Progenitor cell of endocrine pancreas (in vitro differentiated cells): ENCODE results near the gene ZYX. TPM values are rescaled to one million over a fixed set of nuclear protein-coding genes. Genes with fewer than 3 reads are reported as not detected.
"Not testable (repeated sequence)": the region's sequence is repeated elsewhere in the genome, so short reads cannot be mapped to it uniquely, and the experiment has no call there.

Experiments
- DNase-seq: peaks from one replicate; pipeline ENCODE4 v3.0.0; 2021; ENCODE audit warnings: low spot score; ENCODE audit not compliant: unreplicated experiment
- H3K27ac Mint-ChIP-seq: 2 replicates; pipeline ENCODE4 v1.8.0; 2021; ENCODE audit warnings: mild to moderate bottlenecking, moderate library complexity, mixed read lengths
- H3K27me3 Mint-ChIP-seq: 2 replicates; pipeline ENCODE4 v1.8.0; 2021; ENCODE audit warnings: mixed read lengths
- H3K36me3 Mint-ChIP-seq: 2 replicates; pipeline ENCODE4 v1.8.0; 2022; ENCODE audit warnings: mixed read lengths; ENCODE audit not compliant: insufficient read depth
- H3K4me1 Mint-ChIP-seq: 2 replicates; pipeline ENCODE4 v1.8.0; 2021; ENCODE audit warnings: low read depth, mixed read lengths
- H3K4me3 Mint-ChIP-seq: 2 replicates; pipeline ENCODE4 v1.8.0; 2021; ENCODE audit warnings: low read depth, mild to moderate bottlenecking, moderate library complexity, mixed read lengths
- H3K9me3 Mint-ChIP-seq: 2 replicates; pipeline ENCODE4 v1.8.0; 2021; ENCODE audit warnings: low read depth, mixed read lengths
- total RNA-seq: library from RNA; stranded (reverse); gene quantifications from 2 replicates; pipeline ENCODE4 v1.2.1, GENCODE V29; 2021
- TF ChIP-seq, protein P1 (sequence below): fragments of 200-600 bp; sonication (generic); IDR thresholded peaks from one replicate; pipeline ENCODE4 v1.5.0; 2021; ENCODE audit warnings: antibody characterized with exemption, mild to moderate bottlenecking; ENCODE audit not compliant: unreplicated experiment

ZYX gene
- total RNA-seq, 1 donor from 2014 or later: 69.0 TPM

GRCh38 chr7:143419880-143420279 lies 38.7 kb downstream of the ZYX start:
- H3K27me3 Mint-ChIP-seq: peaks cover 3% of the 10 kb centered on the region
- DNase-seq: no peak
- H3K4me3 Mint-ChIP-seq: no peak overlapping the region
- H3K36me3 Mint-ChIP-seq: no peaks in the 10 kb centered on the region
- peaks cover 3% of the 10 kb centered on the region for H3K9me3 Mint-ChIP-seq
- H3K27ac Mint-ChIP-seq: no peak overlapping the region
- peaks cover 11% of the 10 kb centered on the region for H3K4me1 Mint-ChIP-seq
- TF ChIP-seq, protein P1, sequence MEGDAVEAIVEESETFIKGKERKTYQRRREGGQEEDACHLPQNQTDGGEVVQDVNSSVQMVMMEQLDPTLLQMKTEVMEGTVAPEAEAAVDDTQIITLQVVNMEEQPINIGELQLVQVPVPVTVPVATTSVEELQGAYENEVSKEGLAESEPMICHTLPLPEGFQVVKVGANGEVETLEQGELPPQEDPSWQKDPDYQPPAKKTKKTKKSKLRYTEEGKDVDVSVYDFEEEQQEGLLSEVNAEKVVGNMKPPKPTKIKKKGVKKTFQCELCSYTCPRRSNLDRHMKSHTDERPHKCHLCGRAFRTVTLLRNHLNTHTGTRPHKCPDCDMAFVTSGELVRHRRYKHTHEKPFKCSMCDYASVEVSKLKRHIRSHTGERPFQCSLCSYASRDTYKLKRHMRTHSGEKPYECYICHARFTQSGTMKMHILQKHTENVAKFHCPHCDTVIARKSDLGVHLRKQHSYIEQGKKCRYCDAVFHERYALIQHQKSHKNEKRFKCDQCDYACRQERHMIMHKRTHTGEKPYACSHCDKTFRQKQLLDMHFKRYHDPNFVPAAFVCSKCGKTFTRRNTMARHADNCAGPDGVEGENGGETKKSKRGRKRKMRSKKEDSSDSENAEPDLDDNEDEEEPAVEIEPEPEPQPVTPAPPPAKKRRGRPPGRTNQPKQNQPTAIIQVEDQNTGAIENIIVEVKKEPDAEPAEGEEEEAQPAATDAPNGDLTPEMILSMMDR: no peak

GRCh38 chr7:143420624-143421023 lies 39.5 kb downstream of the ZYX start:
- not testable (repeated sequence) for H3K9me3 Mint-ChIP-seq, H3K36me3 Mint-ChIP-seq, H3K4me1 Mint-ChIP-seq, H3K4me3 Mint-ChIP-seq, H3K27ac Mint-ChIP-seq, H3K27me3 Mint-ChIP-seq, DNase-seq

GRCh38 chr7:143422033-143422432 lies 40.9 kb downstream of the ZYX start:
- H3K4me3 Mint-ChIP-seq: no peak overlapping the region
- TF ChIP-seq, protein P1: no peak
- H3K9me3 Mint-ChIP-seq: peaks cover 3% of the 10 kb centered on the region
- no peak for DNase-seq
- no peaks in the 10 kb centered on the region for H3K36me3 Mint-ChIP-seq
- H3K27ac Mint-ChIP-seq: no peak overlapping the region
- peaks cover 3% of the 10 kb centered on the region for H3K27me3 Mint-ChIP-seq
- H3K4me1 Mint-ChIP-seq: no peaks in the 10 kb centered on the region

DNA sequence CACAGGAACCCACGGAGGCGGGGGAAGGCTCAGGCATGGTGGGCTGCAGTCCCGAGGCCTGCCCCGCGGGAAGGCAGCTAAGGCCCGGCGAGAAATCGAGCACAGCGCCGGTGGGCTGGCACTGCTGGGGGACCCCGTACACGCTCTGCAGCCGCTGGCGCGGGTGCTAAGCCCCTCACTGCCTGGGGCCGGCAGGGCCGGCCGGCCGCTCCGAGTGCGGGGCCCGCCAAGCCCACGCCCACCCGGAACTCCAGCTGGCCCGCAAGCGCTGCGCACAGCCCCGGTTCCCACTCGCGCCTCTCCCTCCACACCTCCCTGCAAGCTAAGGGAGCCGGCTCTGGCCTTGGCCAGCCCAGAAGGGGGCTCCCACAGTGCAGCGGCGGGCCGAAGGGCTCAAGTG lies 43.3 kb downstream of the ZYX start:
- H3K4me3 Mint-ChIP-seq, H3K27ac Mint-ChIP-seq, H3K9me3 Mint-ChIP-seq, H3K4me1 Mint-ChIP-seq, H3K36me3 Mint-ChIP-seq, H3K27me3 Mint-ChIP-seq, DNase-seq: not testable (repeated sequence)

- peaks cover 3% of the 10 kb centered on the region for H3K9me3 Mint-ChIP-seq
- H3K27me3 Mint-ChIP-seq: no peaks in the 10 kb centered on the region
- H3K4me1 Mint-ChIP-seq: peaks cover 2% of the 10 kb centered on the region
- DNase-seq: no peak
- no peak overlapping the region for H3K27ac Mint-ChIP-seq
- TF ChIP-seq, protein P1: no peak
- no peaks in the 10 kb centered on the region for H3K36me3 Mint-ChIP-seq
- H3K4me3 Mint-ChIP-seq: no peak overlapping the region
Measured at GRCh38 chr7:143426479-143427142, 45.5 kb downstream of the ZYX start.

- Mint-ChIP-seq H3K4me3 (no peak overlapping the region), H3K9me3 (no peaks in the 10 kb centered on the region), H3K27ac (no peak overlapping the region), H3K36me3 (no peaks in the 10 kb centered on the region), H3K4me1 (peaks cover 2% of the 10 kb centered on the region), H3K27me3 (no peaks in the 10 kb centered on the region)
- DNase-seq: no peak
- TF ChIP-seq, protein P1: no peak
Measured at GRCh38 chr7:143429770-143430698, 48.9 kb downstream of the ZYX start.
